ENCODE data around the gene ACKR2.

- TF ChIP-seq CTCF (conservative IDR thresholded peaks at IDR 0.05; ENCODE audit: low read length), result no peak
- TF ChIP-seq EZH2phosphoT487 (IDR thresholded peaks at IDR 0.05; ENCODE audit: borderline replicate concordance), result no peak
Measured at GRCh38 chr3:42803414-42804105, 5.7 kb upstream of the ACKR2 start.
